GM18498 (cell line): ENCODE data around the gene FAM76B.

Experiments used
- ATAC-seq: cut with Tn5 transposase; IDR thresholded peaks from one replicate; pipeline ENCODE4 v1.9.1; 2021; ENCODE audit warnings: mild to moderate bottlenecking, moderate library complexity; ENCODE audit not compliant: unreplicated experiment

Gene FAM76B

GRCh38 chr11:95792700-95793099, 3.1 kb upstream of the FAM76B start:
- no peak for ATAC-seq

GRCh38 chr11:95792200-95792599, 2.6 kb upstream of the FAM76B start:
- ATAC-seq = no peak

GRCh38 chr11:95791709-95792033, 2.1 kb upstream of the FAM76B start:
- ATAC-seq = no peak

- peak; percentile 12 for ATAC-seq
Observed at GRCh38 chr11:95790933-95791708, 1.5 kb upstream of the FAM76B start.

GRCh38 chr11:95790123-95790932, 746 bp upstream of the FAM76B start, which contains the start of gene CEP57:
Gene CEP57 (plus strand): TSS chr11:95790498. CDS start chr11:95790699, 201 bp downstream.
- ATAC-seq = peak; percentile 69

- peak; percentile 3 for ATAC-seq
Observed at GRCh38 chr11:95788921-95789505, 569 bp downstream of the FAM76B start.

- peak; percentile 46 for ATAC-seq
Observed at GRCh38 chr11:95780544-95780943, 9.0 kb downstream of the FAM76B start.

GRCh38 chr11:95778699-95779098, 10.9 kb downstream of the FAM76B start:
- ATAC-seq = no peak

GRCh38 chr11:95776859-95777258, 12.7 kb downstream of the FAM76B start:
- no peak for ATAC-seq

GRCh38 chr11:95768521-95768920, 21.1 kb downstream of the FAM76B start:
- no peak for ATAC-seq

GRCh38 chr11:95767498-95767897, 22.1 kb downstream of the FAM76B start:
- ATAC-seq = no peak

- no peak for ATAC-seq
Observed at GRCh38 chr11:95766701-95767100, 22.9 kb downstream of the FAM76B start.

GRCh38 chr11:95764267-95764898, 25.2 kb downstream of the FAM76B start:
- ATAC-seq = peak; percentile 69

GRCh38 chr11:95762534-95762933, 27.0 kb downstream of the FAM76B start:
- ATAC-seq = no peak

- ATAC-seq = no peak
Observed at GRCh38 chr11:95760941-95761340, 28.6 kb downstream of the FAM76B start.

GRCh38 chr11:95751515-95751914, 38.1 kb downstream of the FAM76B start:
- no peak for ATAC-seq

- ATAC-seq = no peak
Observed at GRCh38 chr11:95750101-95750500, 39.5 kb downstream of the FAM76B start.

GRCh38 chr11:95739108-95739938, 50.3 kb downstream of the FAM76B start:
- no peak for ATAC-seq

GRCh38 chr11:95736809-95737208, 52.8 kb downstream of the FAM76B start:
- ATAC-seq = no peak

- ATAC-seq = no peak
Observed at GRCh38 chr11:95736355-95736754, 53.2 kb downstream of the FAM76B start.
